NB4 (cell line): ENCODE results near the gene SPATA32.

ENCODE experiments used
- CTCF ChIP-seq: IDR thresholded peaks from one replicate; pipeline ENCODE4 v1.5.1; 2012; ENCODE audit warnings: low read depth, low read length
- POLR2A ChIP-seq: IDR thresholded peaks from 2 replicates; pipeline ENCODE4 v1.6.1; 2011; ENCODE audit warnings: mild to moderate bottlenecking; ENCODE audit not compliant: insufficient read length; ENCODE audit errors: extremely low read depth

- TF ChIP-seq CTCF (no peak), POLR2A (no peak)
Observed at GRCh38 chr17:45273551-45273957, 11.7 kb upstream of the SPATA32 start.
